IMR-90 (cell line): Measurements from ENCODE around the gene KRT72. TPM values are rescaled to one million over a fixed set of nuclear protein-coding genes. Genes with fewer than 3 reads are reported as not detected.

Experiments
- ATAC-seq: fragments of 200-7000 bp; cut with Tn5 transposase; 2 replicates; pipeline ENCODE4 v1.9.1; 2020; ENCODE audit warnings: low read depth, mild to moderate bottlenecking, moderate library complexity
- BruUV-seq: library from RNA; stranded (reverse); fragments of 400-500 nt; replicated peaks from 2 replicates; lab custom pipeline; 2021; lab: Mats Ljungman, UMichigan
- CTCF ChIA-PET: fragments of 300-600 bp; formaldehyde crosslinking; extraction: SDS; loops from one replicate; lab custom pipeline; 2021; ENCODE audit warnings: antibody characterized with exemption; lab: Yijun Ruan, JAX
- POLR2A ChIA-PET: fragments of 300-600 bp; sonication (Branson Sonifier 250); formaldehyde crosslinking; loops from one replicate; lab custom pipeline; 2022; ENCODE audit warnings: antibody characterized with exemption; ENCODE audit not compliant: unreplicated experiment; lab: Charles Lee
- DNase-seq: peaks from one replicate; pipeline ENCODE4 v3.0.0; 2013
- H2AFZ ChIP-seq: replicated peaks from 2 replicates; pipeline ENCODE3; 2013; ENCODE audit warnings: low read length, mild to moderate bottlenecking; ENCODE audit not compliant: poor library complexity
- H2AK5ac ChIP-seq: 2 replicates; pipeline ENCODE4 v1.6.1; 2013; ENCODE audit warnings: low read depth, low read length, inconsistent platforms
- H2AK9ac ChIP-seq: replicated peaks from 2 replicates; pipeline ENCODE3; 2013; ENCODE audit warnings: mild to moderate bottlenecking, low read depth, low read length, moderate library complexity; ENCODE audit not compliant: poor library complexity
- H2BK120ac ChIP-seq: 2 replicates; pipeline ENCODE4 v1.6.1; 2013; ENCODE audit warnings: low read depth, low read length, inconsistent platforms
- H2BK15ac ChIP-seq: 3 replicates; pipeline ENCODE4 v1.6.1; 2013; ENCODE audit warnings: low read depth, low read length, inconsistent platforms
- H2BK20ac ChIP-seq: 2 replicates; pipeline ENCODE4 v1.6.1; 2013; ENCODE audit warnings: low read depth, mild to moderate bottlenecking, inconsistent platforms, low read length, moderate library complexity
- H2BK5ac ChIP-seq: 2 replicates; pipeline ENCODE4 v1.6.1; 2013; ENCODE audit warnings: mild to moderate bottlenecking, low read depth, low read length, inconsistent platforms; ENCODE audit not compliant: poor library complexity, severe bottlenecking
- H3K14ac ChIP-seq: replicated peaks from 2 replicates; pipeline ENCODE4 v1.6.1; 2013; ENCODE audit warnings: low read depth, low read length, inconsistent platforms
- H3K18ac ChIP-seq: 2 replicates; pipeline ENCODE4 v1.6.1; 2013; ENCODE audit warnings: low read depth, low read length, control low read depth
- H3K23ac ChIP-seq: 2 replicates; pipeline ENCODE4 v1.6.1; 2013; ENCODE audit warnings: low read depth, low read length, inconsistent platforms
- H3K27ac ChIP-seq: 2 replicates; pipeline ENCODE4 v1.5.1; 2013; ENCODE audit warnings: mild to moderate bottlenecking, control low read depth, low read length; ENCODE audit not compliant: insufficient read depth
- H3K27me3 ChIP-seq: 2 replicates; pipeline ENCODE4 v1.6.1; 2013; ENCODE audit warnings: low read length; ENCODE audit not compliant: control insufficient read depth, insufficient read depth
- H3K36me3 ChIP-seq: 2 replicates; pipeline ENCODE4 v1.6.1; 2013; ENCODE audit warnings: low read length, mixed read lengths; ENCODE audit not compliant: control insufficient read depth, insufficient read depth
- H3K4ac ChIP-seq: 2 replicates; pipeline ENCODE4 v1.6.1; 2013; ENCODE audit warnings: low read depth, low read length, inconsistent platforms
- H3K4me1 ChIP-seq: 2 replicates; pipeline ENCODE4 v1.6.1; 2013; ENCODE audit warnings: low read length, mixed read lengths; ENCODE audit not compliant: control insufficient read depth, insufficient read depth
- H3K4me2 ChIP-seq: 2 replicates; pipeline ENCODE4 v1.6.1; 2013; ENCODE audit warnings: low read depth, mild to moderate bottlenecking, control low read depth, low read length, moderate library complexity
- H3K4me3 ChIP-seq: 2 replicates; pipeline ENCODE4 v1.5.1; 2013; ENCODE audit warnings: low read depth, mild to moderate bottlenecking, control low read depth, low read length, moderate library complexity; ENCODE audit not compliant: insufficient read depth
- H3K56ac ChIP-seq: 2 replicates; pipeline ENCODE4 v1.6.1; 2013; ENCODE audit warnings: low read length, inconsistent platforms; ENCODE audit not compliant: insufficient read depth; ENCODE audit errors: extremely low read depth
- H3K79me1 ChIP-seq, 2 experiments: 2 replicates each; pipeline ENCODE4 v1.6.1; 2013; ENCODE audit warnings: low read length in 2 of 2, inconsistent platforms in 1 of 2, low read depth in 1 of 2
- H3K9ac ChIP-seq: 2 replicates; pipeline ENCODE4 v1.6.1; 2013; ENCODE audit warnings: low read depth, low read length, control low read depth
- H3K9me1 ChIP-seq: 2 replicates; pipeline ENCODE4 v1.6.1; 2013; ENCODE audit warnings: low read length, inconsistent platforms; ENCODE audit not compliant: insufficient read depth
- H3K9me3 ChIP-seq: 2 replicates; pipeline ENCODE4 v1.6.1; 2013; ENCODE audit warnings: low read length; ENCODE audit not compliant: control insufficient read depth, insufficient read depth
- H4K20me1 ChIP-seq: 2 replicates; pipeline ENCODE4 v1.6.1; 2013; ENCODE audit warnings: low read length, inconsistent platforms; ENCODE audit not compliant: insufficient read depth
- H4K5ac ChIP-seq: 2 replicates; pipeline ENCODE4 v1.6.1; 2013; ENCODE audit warnings: mild to moderate bottlenecking, low read depth, low read length, control low read depth
- H4K8ac ChIP-seq, 2 experiments: 2 replicates each; pipeline ENCODE4 v1.6.1; 2013; ENCODE audit warnings: low read depth in 2 of 2, low read length in 2 of 2, control low read depth in 1 of 2, inconsistent platforms in 1 of 2
- H4K91ac ChIP-seq: 2 replicates; pipeline ENCODE4 v1.6.1; 2013; ENCODE audit warnings: low read depth, low read length, inconsistent platforms; ENCODE audit not compliant: insufficient read depth
- BHLHE40 ChIP-seq: fragments of 150-350 bp; IDR thresholded peaks from 2 replicates; pipeline ENCODE4 v1.6.1; 2016; ENCODE audit warnings: mild to moderate bottlenecking, low read depth, low read length
- CEBPB ChIP-seq: IDR thresholded peaks from 2 replicates; pipeline ENCODE4 v1.6.1; 2012; ENCODE audit warnings: low read depth, low read length, improper control_type of control experiment
- CHD1 ChIP-seq: IDR thresholded peaks from 2 replicates; pipeline ENCODE4 v1.6.1; 2012; ENCODE audit warnings: low read depth, low read length, improper control_type of control experiment
- MAZ ChIP-seq: IDR thresholded peaks from 2 replicates; pipeline ENCODE4 v1.6.1; 2012; ENCODE audit warnings: low read depth, mild to moderate bottlenecking, low read length, improper control_type of control experiment, moderate library complexity, borderline replicate concordance
- MXI1 ChIP-seq: IDR thresholded peaks from 2 replicates; pipeline ENCODE4 v1.6.1; 2012; ENCODE audit warnings: low read depth, mild to moderate bottlenecking, low read length, moderate library complexity, borderline replicate concordance
- NFE2L2 ChIP-seq: fragments of 150-350 bp; IDR thresholded peaks from 2 replicates; pipeline ENCODE4 v1.6.1; 2016; ENCODE audit warnings: low read depth, mild to moderate bottlenecking, low read length
- RCOR1 ChIP-seq: IDR thresholded peaks from 2 replicates; pipeline ENCODE4 v1.6.1; 2012; ENCODE audit warnings: mild to moderate bottlenecking, low read length, improper control_type of control experiment; ENCODE audit not compliant: insufficient replicate concordance
- RFX5 ChIP-seq: IDR thresholded peaks from 2 replicates; pipeline ENCODE4 v1.8.0; 2012; ENCODE audit warnings: low read depth, mild to moderate bottlenecking, low read length, moderate library complexity
- SMC3 ChIP-seq: fragments of 150-350 bp; IDR thresholded peaks from 2 replicates; pipeline ENCODE4 v1.6.1; 2016; ENCODE audit warnings: low read depth, mild to moderate bottlenecking, antibody characterized with exemption, low read length, moderate library complexity
- WGBS, 2 experiments: methylation state at CpG; one replicate each; pipeline versions ENCODE4 v1.1.5 to v1.1.7; 2013; ENCODE audit warnings: missing lambda C conversion rate in 2 of 2; ENCODE audit not compliant: insufficient read length in 1 of 2; ENCODE audit errors: extremely low coverage in 2 of 2; 5-methylcytosine and 5-hydroxymethylcytosine counted together
- dilution Hi-C: fragments of 300-500 bp; cut with HindIII; formaldehyde crosslinking; loops from one replicate; pipeline ENCODE4 v1.14.3; 2018; ENCODE audit warnings: low sequenced_read_pairs; ENCODE audit not compliant: unreplicated experiment
- in situ Hi-C: fragments of 300-500 bp; cut with MboI; formaldehyde crosslinking; loops from 3 replicates; pipeline ENCODE4 v1.14.3; 2019; ENCODE audit warnings: low sequenced_read_pairs, inconsistent platforms, mixed read lengths
- intact Hi-C: fragments of 100-400 bp; cut with micrococcal nuclease; formaldehyde crosslinking; loops from 2 replicates; pipeline ENCODE4 v1.10.0; 2022
- polyA plus RNA-seq, 3 experiments: library from polyadenylated mRNA; depleted of rRNA; stranded (reverse); fragments of >200 nt; gene quantifications; 2 replicates each; pipeline ENCODE4 v1.2.3, GENCODE V29; 2012; ENCODE audit warnings: low replicate concordance in 1 of 3
- total RNA-seq: library from RNA; depleted of rRNA; stranded (reverse); fragments of >200 nt; gene quantifications from 2 replicates; pipeline ENCODE4 v1.2.3, GENCODE V29; 2012
- TF ChIP-seq, protein P1 (sequence below): conservative IDR thresholded peaks from 2 replicates; pipeline ENCODE4 v1.5.1; 2012; ENCODE audit warnings: mild to moderate bottlenecking, low read depth, low read length, improper control_type of control experiment
- TF ChIP-seq, protein P2 (sequence below): fragments of 150-350 bp; IDR thresholded peaks from 2 replicates; pipeline ENCODE4 v1.6.1; 2017; ENCODE audit warnings: mild to moderate bottlenecking, antibody characterized with exemption, low read length, low read depth

KRT72 gene
- total and polyA plus RNA-seq, 2 of the 4 experiments (the other 2 are of a cell fraction): not detected

DNA sequence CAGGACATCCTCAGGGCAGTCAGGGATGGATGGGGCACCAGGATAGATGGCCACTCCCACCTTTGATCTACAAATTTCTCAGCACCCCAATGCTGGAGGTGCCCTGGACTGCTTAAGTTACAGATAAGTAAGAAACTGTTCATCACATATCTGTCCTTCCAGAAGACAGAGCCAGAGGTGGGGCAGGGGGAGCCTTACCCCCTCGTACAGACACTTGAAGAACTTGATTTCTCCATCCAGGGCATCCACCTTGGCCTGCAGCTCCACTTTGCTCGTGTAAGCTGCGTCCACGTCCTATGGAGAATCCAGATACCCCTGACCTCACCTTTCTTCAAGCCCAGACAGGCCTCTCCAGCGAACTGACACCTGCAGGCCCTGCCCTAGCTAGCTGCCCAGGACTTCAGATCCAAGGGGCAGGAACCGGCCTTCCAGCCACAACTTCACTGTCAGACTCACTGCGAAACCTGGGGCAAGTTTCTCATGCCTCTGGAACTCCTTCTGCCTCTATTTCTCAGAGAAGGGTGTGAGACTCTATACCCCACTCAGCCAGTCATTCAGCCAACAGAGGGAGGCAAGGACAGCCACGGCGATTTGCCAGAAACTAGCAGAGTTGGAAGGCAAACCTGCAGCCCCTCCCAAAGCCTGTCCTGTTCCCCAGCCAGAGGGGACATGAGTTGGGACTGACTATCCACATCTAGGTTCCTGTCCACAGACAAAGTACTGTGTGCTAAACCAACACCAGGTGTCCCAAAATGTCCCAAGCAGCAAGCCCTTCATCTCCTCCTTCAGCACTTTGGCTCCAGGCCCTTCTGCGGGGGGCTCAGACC, 13.3 kb upstream of the KRT72 start:
- H3K4me2 ChIP-seq: no peak overlapping the region
- POLR2A ChIA-PET: no interaction called here
- TF ChIP-seq SMC3 (no peak), RFX5 (no peak), MAZ (no peak), CEBPB (no peak), BHLHE40 (no peak), NFE2L2 (no peak), CHD1 (no peak), MXI1 (no peak), RCOR1 (no peak)
- TF ChIP-seq, protein P1, sequence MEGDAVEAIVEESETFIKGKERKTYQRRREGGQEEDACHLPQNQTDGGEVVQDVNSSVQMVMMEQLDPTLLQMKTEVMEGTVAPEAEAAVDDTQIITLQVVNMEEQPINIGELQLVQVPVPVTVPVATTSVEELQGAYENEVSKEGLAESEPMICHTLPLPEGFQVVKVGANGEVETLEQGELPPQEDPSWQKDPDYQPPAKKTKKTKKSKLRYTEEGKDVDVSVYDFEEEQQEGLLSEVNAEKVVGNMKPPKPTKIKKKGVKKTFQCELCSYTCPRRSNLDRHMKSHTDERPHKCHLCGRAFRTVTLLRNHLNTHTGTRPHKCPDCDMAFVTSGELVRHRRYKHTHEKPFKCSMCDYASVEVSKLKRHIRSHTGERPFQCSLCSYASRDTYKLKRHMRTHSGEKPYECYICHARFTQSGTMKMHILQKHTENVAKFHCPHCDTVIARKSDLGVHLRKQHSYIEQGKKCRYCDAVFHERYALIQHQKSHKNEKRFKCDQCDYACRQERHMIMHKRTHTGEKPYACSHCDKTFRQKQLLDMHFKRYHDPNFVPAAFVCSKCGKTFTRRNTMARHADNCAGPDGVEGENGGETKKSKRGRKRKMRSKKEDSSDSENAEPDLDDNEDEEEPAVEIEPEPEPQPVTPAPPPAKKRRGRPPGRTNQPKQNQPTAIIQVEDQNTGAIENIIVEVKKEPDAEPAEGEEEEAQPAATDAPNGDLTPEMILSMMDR: no peak
- TF ChIP-seq, protein P2, sequence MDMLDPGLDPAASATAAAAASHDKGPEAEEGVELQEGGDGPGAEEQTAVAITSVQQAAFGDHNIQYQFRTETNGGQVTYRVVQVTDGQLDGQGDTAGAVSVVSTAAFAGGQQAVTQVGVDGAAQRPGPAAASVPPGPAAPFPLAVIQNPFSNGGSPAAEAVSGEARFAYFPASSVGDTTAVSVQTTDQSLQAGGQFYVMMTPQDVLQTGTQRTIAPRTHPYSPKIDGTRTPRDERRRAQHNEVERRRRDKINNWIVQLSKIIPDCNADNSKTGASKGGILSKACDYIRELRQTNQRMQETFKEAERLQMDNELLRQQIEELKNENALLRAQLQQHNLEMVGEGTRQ: no peak
- H2AK9ac ChIP-seq: no peak overlapping the region
- H3K9me1 ChIP-seq: no peaks in the 10 kb centered on the region
- H4K91ac ChIP-seq: no peak overlapping the region
- peaks cover 33% of the 10 kb centered on the region for H3K27me3 ChIP-seq
- H3K79me1 ChIP-seq: no peaks in the 10 kb centered on the region
- no peaks in the 10 kb centered on the region for H4K20me1 ChIP-seq
- no peak overlapping the region for H4K8ac ChIP-seq
- H3K9ac ChIP-seq: no peak overlapping the region
- DNase-seq (no peak), ATAC-seq (no peak)
- H3K4me3 ChIP-seq: no peak overlapping the region
- H3K14ac ChIP-seq: no peak overlapping the region
- no peaks in the 10 kb centered on the region for H3K9me3 ChIP-seq
- H3K23ac ChIP-seq: no peak overlapping the region
- dilution Hi-C loops (no loop called here), in situ Hi-C loops (no loop called here), intact Hi-C loops (no loop called here)
- 47% methylated on average over 2 of the region's 10 CpGs; no CpG with 5 or more reads in 1 of the 2 experiments for WGBS, 2 experiments
- CTCF ChIA-PET: no interaction called here
- BruUV-seq: no TSS peak
- H4K5ac ChIP-seq: no peak overlapping the region
- no peak overlapping the region for H2BK20ac ChIP-seq
- no peaks in the 10 kb centered on the region for H3K36me3 ChIP-seq
- no peak overlapping the region for H2BK120ac ChIP-seq
- no peaks in the 10 kb centered on the region for H3K4me1 ChIP-seq
- no peak overlapping the region for H3K56ac ChIP-seq
- no peak overlapping the region for H3K4ac ChIP-seq
- H2BK15ac ChIP-seq: no peak overlapping the region
- H2AFZ ChIP-seq: no peak overlapping the region
- H2BK5ac ChIP-seq: no peak overlapping the region
- no peak overlapping the region for H2AK5ac ChIP-seq
- no peak overlapping the region for H3K27ac ChIP-seq
- H3K18ac ChIP-seq: no peak overlapping the region
